H9 (cell line): ENCODE data around the gene PRUNE1. TPM values are rescaled to one million over a fixed set of nuclear protein-coding genes. Genes with fewer than 3 reads are reported as not detected.

Experiments
- DNase-seq: peaks from one replicate; pipeline ENCODE4 v3.0.0-alpha.2; 2017
- H2AFZ ChIP-seq: one replicate; pipeline ENCODE4 v1.6.1; 2013; ENCODE audit warnings: mild to moderate bottlenecking, low read length, control low read depth, moderate library complexity
- H2AK5ac ChIP-seq: 2 replicates; pipeline ENCODE4 v1.6.1; 2013; ENCODE audit warnings: low read length, control low read depth, mixed read lengths; ENCODE audit not compliant: insufficient read length
- H2BK120ac ChIP-seq: one replicate; pipeline ENCODE4 v1.6.1; 2013; ENCODE audit warnings: low read depth, mild to moderate bottlenecking, low read length, control low read depth, inconsistent platforms; ENCODE audit not compliant: poor library complexity, severe bottlenecking
- H2BK12ac ChIP-seq: 2 replicates; pipeline ENCODE4 v1.6.1; 2013; ENCODE audit warnings: low read length, control low read depth, mixed read lengths, low read depth; ENCODE audit not compliant: insufficient read length
- H2BK15ac ChIP-seq: 2 replicates; pipeline ENCODE4 v1.6.1; 2013; ENCODE audit warnings: low read depth, low read length, control low read depth
- H2BK20ac ChIP-seq: one replicate; pipeline ENCODE4 v1.6.1; 2013; ENCODE audit warnings: low read depth, mild to moderate bottlenecking, low read length, control low read depth, inconsistent platforms; ENCODE audit not compliant: poor library complexity, severe bottlenecking
- H2BK5ac ChIP-seq: 2 replicates; pipeline ENCODE4 v1.6.1; 2013; ENCODE audit warnings: low read length, control low read depth, mixed read lengths; ENCODE audit not compliant: insufficient read length
- H3K14ac ChIP-seq: 2 replicates; pipeline ENCODE4 v1.6.1; 2013; ENCODE audit warnings: low read length, control low read depth; ENCODE audit not compliant: insufficient read depth
- H3K18ac ChIP-seq: 2 replicates; pipeline ENCODE4 v1.6.1; 2013; ENCODE audit warnings: low read depth, mild to moderate bottlenecking, mixed read lengths, low read length, control low read depth; ENCODE audit not compliant: insufficient read length
- H3K23ac ChIP-seq: 2 replicates; pipeline ENCODE4 v1.6.1; 2013; ENCODE audit warnings: low read length, control low read depth, mixed read lengths, low read depth; ENCODE audit not compliant: insufficient read length
- H3K23me2 ChIP-seq: 2 replicates; pipeline ENCODE4 v1.6.1; 2013; ENCODE audit warnings: low read depth, mild to moderate bottlenecking, mixed read lengths, low read length, control low read depth; ENCODE audit not compliant: insufficient read length, poor library complexity, severe bottlenecking
- H3K27ac ChIP-seq: 2 replicates; pipeline ENCODE4 v1.5.1; 2013; ENCODE audit warnings: low read length, control low read depth, mixed read lengths, low read depth; ENCODE audit not compliant: insufficient read length
- H3K27me3 ChIP-seq: 2 replicates; pipeline ENCODE4 v1.6.1; 2013; ENCODE audit warnings: low read length, control low read depth, inconsistent platforms; ENCODE audit not compliant: insufficient read depth
- H3K4ac ChIP-seq: 2 replicates; pipeline ENCODE4 v1.6.1; 2013; ENCODE audit warnings: low read depth, mild to moderate bottlenecking, control low read depth, inconsistent platforms, low read length, moderate library complexity
- H3K4me1 ChIP-seq: 2 replicates; pipeline ENCODE4 v1.6.1; 2013; ENCODE audit warnings: low read length, control low read depth, inconsistent platforms; ENCODE audit not compliant: insufficient read depth
- H3K4me2 ChIP-seq: 2 replicates; pipeline ENCODE4 v1.6.1; 2013; ENCODE audit warnings: low read length, control low read depth, mixed read lengths; ENCODE audit not compliant: insufficient read length, insufficient read depth
- H3K56ac ChIP-seq: 2 replicates; pipeline ENCODE4 v1.6.1; 2013; ENCODE audit warnings: low read depth, mild to moderate bottlenecking, mixed read lengths, low read length, control low read depth; ENCODE audit not compliant: insufficient read length
- H3K79me1 ChIP-seq: 2 replicates; pipeline ENCODE4 v1.6.1; 2013; ENCODE audit warnings: low read depth, mild to moderate bottlenecking, moderate library complexity, low read length, control low read depth, inconsistent platforms; ENCODE audit not compliant: insufficient read depth, poor library complexity, severe bottlenecking
- H3K79me2 ChIP-seq: 2 replicates; pipeline ENCODE4 v1.6.1; 2013; ENCODE audit warnings: low read length, control low read depth, inconsistent platforms; ENCODE audit not compliant: insufficient read depth
- H3K9ac ChIP-seq: 2 replicates; pipeline ENCODE4 v1.6.1; 2013; ENCODE audit warnings: low read length, control low read depth, mixed read lengths; ENCODE audit not compliant: insufficient read length; ENCODE audit errors: extremely low read depth
- H3K9me3 ChIP-seq: one replicate; pipeline ENCODE4 v1.6.1; 2013; ENCODE audit warnings: low read depth, low read length, inconsistent platforms; ENCODE audit not compliant: control insufficient read depth
- H3T11ph ChIP-seq: one replicate; pipeline ENCODE4 v1.6.1; 2013; ENCODE audit warnings: mild to moderate bottlenecking, low read length, control low read depth, inconsistent platforms
- H4K20me1 ChIP-seq: one replicate; pipeline ENCODE4 v1.6.1; 2013; ENCODE audit not compliant: control insufficient read depth, insufficient read length, insufficient read depth
- H4K5ac ChIP-seq: 2 replicates; pipeline ENCODE4 v1.6.1; 2013; ENCODE audit warnings: low read depth, mild to moderate bottlenecking, mixed read lengths, low read length, control low read depth; ENCODE audit not compliant: insufficient read length
- H4K8ac ChIP-seq: replicated peaks from 2 replicates; pipeline ENCODE4 v1.6.1; 2013; ENCODE audit warnings: low read length, control low read depth, mixed read lengths, low read depth; ENCODE audit not compliant: insufficient read length
- H4K91ac ChIP-seq: 2 replicates; pipeline ENCODE4 v1.6.1; 2013; ENCODE audit warnings: low read depth, mild to moderate bottlenecking, moderate library complexity, mixed read lengths, low read length, control low read depth; ENCODE audit not compliant: insufficient read length
- H3K27ac Mint-ChIP-seq, 3 experiments: 2 replicates in 2 of 3; 3 replicates in 1 of 3; pipeline ENCODE4 v1.8.0; 2020 to 2021; ENCODE audit warnings: mixed read lengths in 3 of 3, mild to moderate bottlenecking in 1 of 3, moderate library complexity in 1 of 3
- H3K27me3 Mint-ChIP-seq: 2 replicates; pipeline ENCODE4 v1.8.0; 2021; ENCODE audit warnings: low read depth, mild to moderate bottlenecking, moderate library complexity, mixed read lengths
- H3K36me3 Mint-ChIP-seq, 3 experiments: 2 replicates in 2 of 3; 3 replicates in 1 of 3; pipeline ENCODE4 v1.8.0; 2020 to 2021; ENCODE audit warnings: low read depth in 3 of 3, mixed read lengths in 3 of 3; ENCODE audit not compliant: insufficient read depth in 1 of 3
- H3K4me1 Mint-ChIP-seq, 2 experiments: 2 replicates each; pipeline ENCODE4 v1.8.0; 2020; ENCODE audit warnings: mixed read lengths in 2 of 2
- H3K4me3 Mint-ChIP-seq, 2 experiments: 2 replicates in 1 of 2; 3 replicates in 1 of 2; pipeline ENCODE4 v1.8.0; 2020 to 2021; ENCODE audit warnings: mild to moderate bottlenecking in 2 of 2, mixed read lengths in 2 of 2, moderate library complexity in 1 of 2
- H3K9me3 Mint-ChIP-seq, 2 experiments: 2 replicates in 1 of 2; 3 replicates in 1 of 2; pipeline ENCODE4 v1.8.0; 2020; ENCODE audit warnings: mild to moderate bottlenecking in 2 of 2, mixed read lengths in 2 of 2, moderate library complexity in 1 of 2
- CTCF ChIP-seq: fragments of 200-600 bp; sonication (generic); conservative IDR thresholded peaks from 3 replicates; pipeline ENCODE4 v1.8.0; 2021; ENCODE audit warnings: antibody characterized with exemption, mild to moderate bottlenecking
- WGBS: extraction: QIAGEN DNeasy Blood & Tissue Kit; methylation state at CpG from one replicate; pipeline ENCODE4 v1.1.7; 2013; ENCODE audit warnings: missing lambda C conversion rate, low lambda C conversion rate, mixed read lengths; ENCODE audit not compliant: insufficient read length; ENCODE audit errors: extremely low coverage; 5-methylcytosine and 5-hydroxymethylcytosine counted together
- total RNA-seq: library from RNA; stranded (reverse); gene quantifications from 2 replicates; pipeline ENCODE4 v1.2.1, GENCODE V29; 2021

Gene PRUNE1
- total RNA-seq, 1 experiment from 2014 or later: 22.3 TPM

GRCh38 chr1:151037032-151037431 is 28.8 kb downstream of the PRUNE1 start:
- no peak overlapping the region for H3T11ph ChIP-seq
- no peak overlapping the region for H3K4ac ChIP-seq
- H3K27me3 ChIP-seq: no peaks in the 10 kb centered on the region
- H3K27ac ChIP-seq: no peak overlapping the region
- no peaks in the 10 kb centered on the region for H3K79me2 ChIP-seq
- no peak overlapping the region for H4K91ac ChIP-seq
- no peaks in the 10 kb centered on the region for H3K9me3 Mint-ChIP-seq
- H3K56ac ChIP-seq: no peak overlapping the region
- no peak overlapping the region for H2BK12ac ChIP-seq
- H3K36me3 Mint-ChIP-seq: peaks cover 10 to 22% (median 12%) of the 10 kb centered on the region in 3 experiments; a peak in 6 of 7 replicates
- H3K23me2 ChIP-seq: no peaks in the 10 kb centered on the region
- no peak overlapping the region for H2BK120ac ChIP-seq
- no peak for TF ChIP-seq CTCF
- no peak overlapping the region for H2AK5ac ChIP-seq
- H4K8ac ChIP-seq: no peak overlapping the region
- H3K79me1 ChIP-seq: no peaks in the 10 kb centered on the region
- H3K4me1 ChIP-seq: no peaks in the 10 kb centered on the region; the same call in 1 of the 2 replicates
- no peak overlapping the region for H2BK5ac ChIP-seq
- DNase-seq: no peak
- no peaks in the 10 kb centered on the region for H3K9me3 ChIP-seq
- H3K4me1 Mint-ChIP-seq: peaks cover 17 to 21% of the 10 kb centered on the region in 2 experiments
- no peak overlapping the region for H3K4me2 ChIP-seq
- WGBS: no CpG with 5 or more reads among the region's 6 CpGs
- no peak overlapping the region for H3K18ac ChIP-seq
- H2BK15ac ChIP-seq: no peak overlapping the region
- no peak overlapping the region for H3K4me3 Mint-ChIP-seq
- H3K27me3 Mint-ChIP-seq: no peaks in the 10 kb centered on the region; the same call in 1 of the 2 replicates
- no peaks in the 10 kb centered on the region for H4K20me1 ChIP-seq
- H3K23ac ChIP-seq: no peak overlapping the region
- no peak overlapping the region for H3K9ac ChIP-seq
- no peak overlapping the region for H4K5ac ChIP-seq
- H2BK20ac ChIP-seq: no peak overlapping the region
- H3K14ac ChIP-seq: no peak overlapping the region
- peak overlapping the region in 2 of 3 experiments; percentile 80 to 90; a peak in 1 of 7 replicates for H3K27ac Mint-ChIP-seq
- H2AFZ ChIP-seq: no peak overlapping the region
